Endometrial microvascular endothelial cells (primary cell): Measurements from ENCODE around the gene MSANTD1. TPM values are rescaled to one million over a fixed set of nuclear protein-coding genes. Genes with fewer than 3 reads are reported as not detected.

Source experiments
- in situ Hi-C: cut with HindIII; loops from 2 replicates; pipeline ENCODE4 v1.10.0; 2017; ENCODE audit warnings: low sequenced_read_pairs, low pct_unique_long_range_greater_than_20kb; ENCODE audit errors: inconsistent ontology term
- total RNA-seq: library from RNA; depleted of rRNA; stranded (reverse); fragments of >200 nt; gene quantifications from one replicate; pipeline ENCODE4 v1.2.3, GENCODE V29; 2015; ENCODE audit errors: inconsistent ontology term

The MSANTD1 gene
- total RNA-seq: not detected

- in situ Hi-C loops: no loop called here
These were observed at the start of gene MSANTD1 for GRCh38 chr4:3248811-3249661. Gene MSANTD1, plus strand, starts transcription at chr4:3249159. Its CDS starts 64 bp downstream, at chr4:3249223.

- in situ Hi-C loops: no loop called here
These were observed 49.1 kb upstream of the MSANTD1 start for GRCh38 chr4:3199653-3200422.

- in situ Hi-C loops: no loop called here
These were observed 48.4 kb upstream of the MSANTD1 start for GRCh38 chr4:3200423-3201090.

- in situ Hi-C loops: no loop called here
These were observed 46.9 kb upstream of the MSANTD1 start for GRCh38 chr4:3201718-3202702.

GRCh38 chr4:3202836-3203820, 45.8 kb upstream of the MSANTD1 start:
- in situ Hi-C loops: no loop called here

GRCh38 chr4:3203971-3204431, 45.0 kb upstream of the MSANTD1 start:
- in situ Hi-C loops: no loop called here

GRCh38 chr4:3205995-3206394, 43.0 kb upstream of the MSANTD1 start:
- in situ Hi-C loops: no loop called here

- in situ Hi-C loops: no loop called here
These were observed 42.4 kb upstream of the MSANTD1 start for GRCh38 chr4:3206439-3207100.

- in situ Hi-C loops: no loop called here
These were observed 41.4 kb upstream of the MSANTD1 start for GRCh38 chr4:3207531-3208037.

GRCh38 chr4:3208826-3209225, 40.1 kb upstream of the MSANTD1 start:
- in situ Hi-C loops: no loop called here

- in situ Hi-C loops: no loop called here
These were observed 39.2 kb upstream of the MSANTD1 start for GRCh38 chr4:3209551-3210325.

- in situ Hi-C loops: no loop called here
These were observed 38.5 kb upstream of the MSANTD1 start for GRCh38 chr4:3210467-3210866.

GRCh38 chr4:3211866-3212265, 37.1 kb upstream of the MSANTD1 start:
- in situ Hi-C loops: no loop called here

GRCh38 chr4:3212391-3213105, 36.4 kb upstream of the MSANTD1 start:
- in situ Hi-C loops: no loop called here

GRCh38 chr4:3213106-3213425, 35.9 kb upstream of the MSANTD1 start:
- in situ Hi-C loops: no loop called here
